GM23248 (cell line): ENCODE data around the gene C5orf15. TPM values are rescaled to one million over a fixed set of nuclear protein-coding genes. Genes with fewer than 3 reads are reported as not detected.

Experiments
- DNase-seq: peaks from one replicate; pipeline ENCODE4 v3.0.0-alpha.2; 2015
- H2AFZ ChIP-seq: fragments of 200-600 bp; sonication (generic); 2 replicates; pipeline ENCODE4 v1.6.1; 2016; ENCODE audit warnings: antibody characterized with exemption
- H3F3A ChIP-seq: fragments of 200-600 bp; sonication (generic); 2 replicates; pipeline ENCODE4 v1.6.1; 2016; ENCODE audit warnings: mild to moderate bottlenecking, antibody characterized with exemption, mixed run types; ENCODE audit not compliant: insufficient read depth
- H3K27ac ChIP-seq: fragments of 200-600 bp; sonication (generic); 2 replicates; pipeline ENCODE4 v1.5.1; 2016; ENCODE audit warnings: mild to moderate bottlenecking
- H3K27me3 ChIP-seq: fragments of 200-600 bp; sonication (generic); replicated peaks from 2 replicates; pipeline ENCODE4 v1.6.1; 2016; ENCODE audit warnings: mild to moderate bottlenecking; ENCODE audit not compliant: insufficient read depth
- H3K36me3 ChIP-seq: fragments of 200-600 bp; sonication (generic); 2 replicates; pipeline ENCODE4 v1.6.1; 2016; ENCODE audit warnings: low read depth, mild to moderate bottlenecking
- H3K4me1 ChIP-seq: fragments of 200-600 bp; sonication (generic); 2 replicates; pipeline ENCODE4 v1.6.1; 2016; ENCODE audit warnings: mild to moderate bottlenecking; ENCODE audit not compliant: insufficient read depth
- H3K4me2 ChIP-seq: fragments of 200-600 bp; sonication (generic); one replicate; pipeline ENCODE4 v1.6.1; 2016; ENCODE audit warnings: mild to moderate bottlenecking; ENCODE audit not compliant: unreplicated experiment
- H3K4me3 ChIP-seq: fragments of 200-600 bp; sonication (generic); 2 replicates; pipeline ENCODE4 v1.5.1; 2016; ENCODE audit warnings: mild to moderate bottlenecking
- H3K79me2 ChIP-seq: fragments of 200-600 bp; sonication (generic); 2 replicates; pipeline ENCODE4 v1.6.1; 2016; ENCODE audit warnings: mild to moderate bottlenecking; ENCODE audit not compliant: insufficient read depth
- H3K9ac ChIP-seq: fragments of 200-600 bp; sonication (generic); 2 replicates; pipeline ENCODE4 v1.6.1; 2016; ENCODE audit warnings: mild to moderate bottlenecking
- H3K9me2 ChIP-seq: fragments of 200-600 bp; sonication (generic); 2 replicates; pipeline ENCODE4 v1.6.1; 2016; ENCODE audit warnings: mixed run types, mild to moderate bottlenecking, moderate library complexity; ENCODE audit not compliant: insufficient read depth
- H3K9me3 ChIP-seq: fragments of 200-600 bp; sonication (generic); one replicate; pipeline ENCODE4 v1.6.1; 2017; ENCODE audit warnings: low read depth
- H4K20me1 ChIP-seq: fragments of 200-600 bp; sonication (generic); 2 replicates; pipeline ENCODE4 v1.6.0; 2016; ENCODE audit not compliant: insufficient read depth
- EZH2 ChIP-seq: fragments of 200-600 bp; sonication (generic); IDR thresholded peaks from 2 replicates; pipeline ENCODE4 v1.6.1; 2018; ENCODE audit warnings: antibody characterized with exemption, mild to moderate bottlenecking; ENCODE audit not compliant: insufficient read depth, poor library complexity, severe bottlenecking
- EZH2phosphoT487 ChIP-seq: fragments of 200-600 bp; sonication (generic); IDR thresholded peaks from 2 replicates; pipeline ENCODE4 v1.6.1; 2018; ENCODE audit warnings: antibody characterized with exemption, moderate library complexity, mild to moderate bottlenecking, low read depth; ENCODE audit not compliant: insufficient read depth
- WGBS, 2 experiments: methylation state at CpG; one replicate each; pipeline ENCODE4 v1.1.6; 2015 to 2017; ENCODE audit warnings: low lambda C conversion rate in 2 of 2, low coverage in 1 of 2; ENCODE audit errors: missing lambda C conversion rate in 2 of 2; 5-methylcytosine and 5-hydroxymethylcytosine counted together
- in situ Hi-C: fragments of 300-500 bp; cut with MboI; formaldehyde crosslinking; loops from 2 replicates; pipeline ENCODE4 v1.15.0; 2020
- polyA plus RNA-seq: library from polyadenylated mRNA; unstranded; fragments of >200 nt; fragmentation: Nextera tagmentation; extraction: Ambion mirVana; gene quantifications from 2 replicates; pipeline ENCODE4 v1.2.1, GENCODE V29; 2016
- total RNA-seq: library from RNA; depleted of rRNA; stranded (reverse); fragments of >200 nt; shearing (Covaris generic); gene quantifications from 2 replicates; pipeline ENCODE4 v1.2.3, GENCODE V29; 2014

C5orf15 gene
- total and polyA plus RNA-seq, 2 experiments from 2014 or later, result 122 to 128 TPM

GRCh38 chr5:133918731-133919130 lies 49.7 kb downstream of the C5orf15 start:
- Histone ChIP-seq H4K20me1 (no peaks in the 10 kb centered on the region), H3K79me2 (no peaks in the 10 kb centered on the region), H3K27ac (no peak overlapping the region), H3K4me3 (no peak overlapping the region), H3K4me1 (no peaks in the 10 kb centered on the region), H3K9me3 (no peaks in the 10 kb centered on the region), H3K36me3 (no peaks in the 10 kb centered on the region), H3F3A (no peaks in the 10 kb centered on the region), H3K27me3 (peaks cover 27% of the 10 kb centered on the region), H2AFZ (no peak overlapping the region), H3K9me2 (no peaks in the 10 kb centered on the region), H3K4me2 (no peak overlapping the region), H3K9ac (no peak overlapping the region)
- in situ Hi-C loops, result no loop called here
- TF ChIP-seq EZH2phosphoT487 (no peak), EZH2 (no peak)
- DNase-seq, result no peak
- 69 to 82% methylated on average over 10 of the region's 10 CpGs for WGBS, 2 experiments

DNA sequence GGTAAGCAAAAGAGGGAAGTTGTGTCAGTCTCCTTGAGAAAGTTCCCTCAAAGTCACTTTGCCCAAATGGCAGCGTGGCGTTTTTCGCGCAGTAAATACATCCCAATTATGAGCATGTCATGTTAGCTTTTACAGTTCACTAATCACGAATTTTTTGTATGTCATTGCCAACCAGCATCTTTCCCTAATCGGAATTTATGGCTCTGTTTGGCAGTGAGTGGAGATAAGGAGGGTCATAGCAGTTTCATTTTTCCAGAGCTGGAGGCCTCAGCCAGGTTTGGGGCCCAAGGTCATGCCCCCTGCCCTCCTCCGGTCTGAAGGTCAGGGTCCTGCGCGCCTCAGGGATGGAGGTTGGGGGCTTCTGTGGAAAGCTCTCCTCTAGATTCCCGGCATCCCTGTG lies 50.1 kb downstream of the C5orf15 start:
- H3K4me1 ChIP-seq, result no peaks in the 10 kb centered on the region
- no peaks in the 10 kb centered on the region for H3K9me2 ChIP-seq
- H3K79me2 ChIP-seq, result no peaks in the 10 kb centered on the region
- H3K9me3 ChIP-seq, result no peaks in the 10 kb centered on the region
- no peak overlapping the region for H3K4me3 ChIP-seq
- no peak overlapping the region for H3K27ac ChIP-seq
- peaks cover 30% of the 10 kb centered on the region for H3K27me3 ChIP-seq
- H4K20me1 ChIP-seq, result no peaks in the 10 kb centered on the region
- H3K4me2 ChIP-seq, result no peak overlapping the region
- no peak overlapping the region for H3K9ac ChIP-seq
- H3K36me3 ChIP-seq, result no peaks in the 10 kb centered on the region
- no peak for DNase-seq
- no peaks in the 10 kb centered on the region for H3F3A ChIP-seq
- in situ Hi-C loops, result no loop called here
- TF ChIP-seq EZH2phosphoT487 (no peak), EZH2 (no peak)
- WGBS, 2 experiments, result 72 to 77% methylated on average over 9 to 10 of the region's 10 CpGs
- H2AFZ ChIP-seq, result no peak overlapping the region

DNA sequence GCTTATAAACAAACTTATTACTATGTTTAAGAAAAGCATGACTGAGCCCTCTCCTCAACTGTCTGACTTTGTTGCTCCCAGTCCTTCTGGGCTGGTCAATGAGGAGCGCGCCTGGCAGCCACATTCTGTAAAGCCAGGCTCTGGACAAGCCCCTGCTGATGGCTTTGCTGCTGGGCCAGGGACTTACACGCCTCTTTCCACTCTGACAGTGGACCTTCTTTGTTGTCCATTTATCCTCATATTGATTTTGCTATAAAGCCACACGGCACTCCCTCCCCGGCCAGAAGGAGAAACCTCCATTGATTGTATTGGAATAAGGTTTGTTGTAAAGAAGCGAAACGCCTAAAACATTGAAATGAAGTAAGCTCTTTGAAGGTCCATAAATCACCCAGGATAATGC lies 50.6 kb downstream of the C5orf15 start:
- H3K79me2 ChIP-seq, result no peaks in the 10 kb centered on the region
- peaks cover 35% of the 10 kb centered on the region for H3K27me3 ChIP-seq
- no peaks in the 10 kb centered on the region for H3K36me3 ChIP-seq
- no peak overlapping the region for H3K9ac ChIP-seq
- H3K4me3 ChIP-seq, result no peak overlapping the region
- in situ Hi-C loops, result no loop called here
- no peak overlapping the region for H3K27ac ChIP-seq
- no peaks in the 10 kb centered on the region for H3F3A ChIP-seq
- no peak overlapping the region for H3K4me2 ChIP-seq
- H3K9me3 ChIP-seq, result no peaks in the 10 kb centered on the region
- no peaks in the 10 kb centered on the region for H3K9me2 ChIP-seq
- 82 to 84% methylated on average over 7 of the region's 7 CpGs for WGBS, 2 experiments
- no peaks in the 10 kb centered on the region for H4K20me1 ChIP-seq
- TF ChIP-seq EZH2 (no peak), EZH2phosphoT487 (no peak)
- no peak overlapping the region for H2AFZ ChIP-seq
- DNase-seq, result no peak
- H3K4me1 ChIP-seq, result no peaks in the 10 kb centered on the region

GRCh38 chr5:133916914-133917313 lies 51.5 kb downstream of the C5orf15 start:
- DNase-seq, result no peak
- no peaks in the 10 kb centered on the region for H3K9me3 ChIP-seq
- no peaks in the 10 kb centered on the region for H3F3A ChIP-seq
- in situ Hi-C loops, result no loop called here
- peaks cover 35% of the 10 kb centered on the region for H3K27me3 ChIP-seq
- no peaks in the 10 kb centered on the region for H3K36me3 ChIP-seq
- no peak overlapping the region for H2AFZ ChIP-seq
- H3K9me2 ChIP-seq, result no peaks in the 10 kb centered on the region
- H3K4me2 ChIP-seq, result no peak overlapping the region
- 55% methylated on average over 6 of the region's 6 CpGs for WGBS, 2 experiments
- TF ChIP-seq EZH2 (no peak), EZH2phosphoT487 (no peak)
- H3K4me1 ChIP-seq, result no peaks in the 10 kb centered on the region
- H3K9ac ChIP-seq, result no peak overlapping the region
- H3K79me2 ChIP-seq, result no peaks in the 10 kb centered on the region
- no peaks in the 10 kb centered on the region for H4K20me1 ChIP-seq
- H3K27ac ChIP-seq, result no peak overlapping the region
- H3K4me3 ChIP-seq, result no peak overlapping the region

DNA sequence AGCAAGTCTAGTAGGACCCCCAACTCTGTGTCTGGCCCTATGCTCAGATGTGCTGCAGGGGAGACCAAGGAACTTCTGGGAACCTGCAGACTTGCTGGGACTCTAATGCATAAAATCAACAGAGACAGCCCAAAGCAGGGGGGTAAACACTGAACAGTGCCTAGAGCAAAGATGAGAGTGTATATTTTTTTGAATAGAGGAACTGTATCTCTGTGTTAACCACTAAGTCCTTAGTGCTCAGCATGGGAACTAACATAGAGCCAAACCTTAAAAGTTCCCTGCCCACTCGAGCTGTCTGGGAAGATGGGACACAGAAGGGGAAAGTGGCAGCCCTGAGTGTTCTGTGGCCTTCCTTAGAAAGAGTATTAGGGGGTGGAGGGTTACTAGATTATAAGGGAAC lies 51.9 kb downstream of the C5orf15 start:
- H3K36me3 ChIP-seq, result no peaks in the 10 kb centered on the region
- H3K27ac ChIP-seq, result no peak overlapping the region
- no peaks in the 10 kb centered on the region for H3K9me2 ChIP-seq
- no peaks in the 10 kb centered on the region for H3K79me2 ChIP-seq
- no peak for DNase-seq
- WGBS, 2 experiments, result 31 to 38% methylated on average over 1 of the region's 1 CpG
- no peak overlapping the region for H3K4me3 ChIP-seq
- H3K9me3 ChIP-seq, result no peaks in the 10 kb centered on the region
- no peaks in the 10 kb centered on the region for H4K20me1 ChIP-seq
- no peak overlapping the region for H2AFZ ChIP-seq
- peaks cover 35% of the 10 kb centered on the region for H3K27me3 ChIP-seq
- H3K4me1 ChIP-seq, result no peaks in the 10 kb centered on the region
- no peaks in the 10 kb centered on the region for H3F3A ChIP-seq
- no peak overlapping the region for H3K4me2 ChIP-seq
- H3K9ac ChIP-seq, result no peak overlapping the region
- in situ Hi-C loops, result no loop called here
- TF ChIP-seq EZH2, result no peak
- no peak for TF ChIP-seq EZH2phosphoT487
